ENCODE data around the gene KCNQ1OT1.

DNA sequence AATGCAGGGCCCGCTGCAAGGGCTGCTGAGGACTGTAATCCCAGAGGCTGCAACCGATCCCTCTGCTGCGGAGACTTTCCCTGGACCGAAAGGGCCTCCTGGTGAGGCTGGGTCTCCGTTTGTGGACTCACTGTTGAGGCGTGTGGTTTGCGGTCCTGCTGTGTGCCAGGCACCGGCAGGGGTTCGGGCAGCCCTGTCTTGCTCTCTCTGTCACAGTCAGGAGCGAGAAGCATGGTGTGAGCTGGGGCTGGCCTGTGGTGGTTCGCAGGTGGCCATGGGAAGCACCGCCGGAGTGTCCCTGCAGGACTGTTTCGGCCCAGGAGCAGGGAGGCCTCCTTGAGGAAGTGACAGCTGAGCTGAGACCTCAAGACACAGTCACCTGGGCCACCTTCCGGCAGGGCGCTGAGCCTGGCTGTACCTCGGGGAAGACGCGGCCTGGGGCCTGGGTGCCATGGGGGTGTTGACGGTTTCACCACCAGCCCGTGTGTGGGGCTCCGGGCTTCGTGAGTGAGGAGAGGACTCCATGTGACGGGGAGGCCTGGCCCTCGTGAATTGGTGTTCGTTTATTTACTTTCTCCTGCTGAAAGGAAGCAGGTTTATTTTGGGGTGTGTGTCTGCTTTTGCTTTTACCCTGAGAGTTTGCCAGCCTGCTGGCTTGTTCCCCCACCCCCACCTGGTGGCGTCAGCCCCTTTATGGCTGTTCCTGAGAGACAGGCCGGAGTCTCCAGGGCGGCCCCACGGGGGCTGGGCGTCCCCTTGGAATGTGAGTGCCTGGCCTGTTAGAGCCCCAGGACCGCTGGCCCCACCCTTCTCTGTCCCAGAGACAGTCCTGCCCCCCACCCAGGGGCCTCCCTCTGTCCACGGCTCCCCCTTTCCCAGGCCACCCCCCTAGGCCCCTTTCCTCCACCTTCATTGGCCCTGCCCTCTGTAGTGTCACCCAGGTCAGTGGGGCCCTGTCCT lies 122.5 kb downstream of the KCNQ1OT1 start:
- no peak for TF ChIP-seq EZH2phosphoT487 (IDR thresholded peaks at IDR 0.05; ENCODE audit: borderline replicate concordance)
- TF ChIP-seq, protein P1, sequence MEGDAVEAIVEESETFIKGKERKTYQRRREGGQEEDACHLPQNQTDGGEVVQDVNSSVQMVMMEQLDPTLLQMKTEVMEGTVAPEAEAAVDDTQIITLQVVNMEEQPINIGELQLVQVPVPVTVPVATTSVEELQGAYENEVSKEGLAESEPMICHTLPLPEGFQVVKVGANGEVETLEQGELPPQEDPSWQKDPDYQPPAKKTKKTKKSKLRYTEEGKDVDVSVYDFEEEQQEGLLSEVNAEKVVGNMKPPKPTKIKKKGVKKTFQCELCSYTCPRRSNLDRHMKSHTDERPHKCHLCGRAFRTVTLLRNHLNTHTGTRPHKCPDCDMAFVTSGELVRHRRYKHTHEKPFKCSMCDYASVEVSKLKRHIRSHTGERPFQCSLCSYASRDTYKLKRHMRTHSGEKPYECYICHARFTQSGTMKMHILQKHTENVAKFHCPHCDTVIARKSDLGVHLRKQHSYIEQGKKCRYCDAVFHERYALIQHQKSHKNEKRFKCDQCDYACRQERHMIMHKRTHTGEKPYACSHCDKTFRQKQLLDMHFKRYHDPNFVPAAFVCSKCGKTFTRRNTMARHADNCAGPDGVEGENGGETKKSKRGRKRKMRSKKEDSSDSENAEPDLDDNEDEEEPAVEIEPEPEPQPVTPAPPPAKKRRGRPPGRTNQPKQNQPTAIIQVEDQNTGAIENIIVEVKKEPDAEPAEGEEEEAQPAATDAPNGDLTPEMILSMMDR (conservative IDR thresholded peaks at IDR 0.05; ENCODE audit: low read length) = no peak

Data from Loucy (cell line).